Transverse colon (tissue), 4 donors: ENCODE measurements around the gene IFNA8.

Experiments
- CTCF ChIP-seq, 5 experiments: fragments of 200-600 bp in 3 of 5; fragments of 450-650 bp in 2 of 5; sonication (generic) in 3 of 5; IDR thresholded peaks; 1 replicate in 2 of 5; 2 replicates in 3 of 5; pipeline ENCODE4 v1.5.1; 2016 to 2017; ENCODE audit warnings: antibody characterized with exemption in 5 of 5, inconsistent platforms in 3 of 5, mild to moderate bottlenecking in 2 of 5, moderate library complexity in 1 of 5
- EP300 ChIP-seq: sonication (generic); formaldehyde crosslinking; IDR thresholded peaks from one replicate; pipeline ENCODE4 v1.6.1; 2017; ENCODE audit warnings: antibody characterized with exemption, low read depth
- POLR2A ChIP-seq: fragments of 450-650 bp; IDR thresholded peaks from one replicate; pipeline ENCODE4 v1.6.1; 2016; ENCODE audit warnings: antibody characterized with exemption, mild to moderate bottlenecking, moderate library complexity
- POLR2AphosphoS5 ChIP-seq, 3 donors: sonication (generic); formaldehyde crosslinking; IDR thresholded peaks; one replicate each; pipeline ENCODE4 v1.6.1; 2016; ENCODE audit warnings: antibody characterized with exemption in 3 of 3

- TF ChIP-seq CTCF (IDR thresholded peaks at IDR 0.05), result no peak
- no peak for TF ChIP-seq POLR2A
- no peak for TF ChIP-seq EP300
- no peak for TF ChIP-seq POLR2AphosphoS5 (IDR thresholded peaks at IDR 0.05)
Measured at GRCh38 chr9:21398955-21399489, 9.9 kb upstream of the IFNA8 start.
